Stomach (tissue), 4 donors: Measurements from ENCODE around the gene ZNF423.

ENCODE experiments used
- EP300 ChIP-seq: sonication (generic); formaldehyde crosslinking; IDR thresholded peaks from one replicate; pipeline ENCODE4 v1.6.1; 2017; ENCODE audit warnings: antibody characterized with exemption
- POLR2A ChIP-seq, 4 donors: fragments of 450-650 bp; IDR thresholded peaks; one replicate each; pipeline ENCODE4 v1.6.1; 2016; ENCODE audit warnings: antibody characterized with exemption in 4 of 4, control low read depth in 2 of 4, mild to moderate bottlenecking in 1 of 4, moderate library complexity in 1 of 4
- POLR2AphosphoS5 ChIP-seq, 3 donors: sonication (generic); formaldehyde crosslinking; IDR thresholded peaks; one replicate each; pipeline ENCODE4 v1.6.1; 2016; ENCODE audit warnings: antibody characterized with exemption in 3 of 3
- TF ChIP-seq, protein P1 (sequence below), 7 experiments: fragments of 450-650 bp in 4 of 7; fragments of 200-600 bp in 3 of 7; sonication (generic) in 3 of 7; IDR thresholded peaks; one replicate each; pipeline ENCODE4 v1.5.1; 2016 to 2019; ENCODE audit warnings: antibody characterized with exemption in 7 of 7, control low read depth in 2 of 7, mild to moderate bottlenecking in 1 of 7

DNA sequence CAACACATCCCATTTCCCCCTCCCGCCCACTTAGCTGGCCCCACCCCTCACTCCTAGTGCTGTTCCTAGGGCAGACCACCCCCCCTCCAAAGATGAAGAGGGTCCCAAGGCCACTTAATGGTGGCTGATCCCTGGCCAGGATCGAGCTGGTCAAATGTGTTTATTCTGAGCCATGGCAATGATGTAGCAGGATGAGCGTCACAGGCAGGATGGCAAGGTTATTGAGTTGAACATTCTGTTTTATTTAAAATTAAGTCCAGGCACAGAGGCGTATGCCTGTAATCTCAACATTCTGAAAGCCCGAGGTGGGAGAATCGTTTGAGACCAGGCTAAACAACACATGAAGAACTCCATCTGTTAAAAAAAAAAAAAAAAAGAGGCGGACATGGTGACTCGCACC, 12.2 kb downstream of the ZNF423 start:
- TF ChIP-seq, protein P1, sequence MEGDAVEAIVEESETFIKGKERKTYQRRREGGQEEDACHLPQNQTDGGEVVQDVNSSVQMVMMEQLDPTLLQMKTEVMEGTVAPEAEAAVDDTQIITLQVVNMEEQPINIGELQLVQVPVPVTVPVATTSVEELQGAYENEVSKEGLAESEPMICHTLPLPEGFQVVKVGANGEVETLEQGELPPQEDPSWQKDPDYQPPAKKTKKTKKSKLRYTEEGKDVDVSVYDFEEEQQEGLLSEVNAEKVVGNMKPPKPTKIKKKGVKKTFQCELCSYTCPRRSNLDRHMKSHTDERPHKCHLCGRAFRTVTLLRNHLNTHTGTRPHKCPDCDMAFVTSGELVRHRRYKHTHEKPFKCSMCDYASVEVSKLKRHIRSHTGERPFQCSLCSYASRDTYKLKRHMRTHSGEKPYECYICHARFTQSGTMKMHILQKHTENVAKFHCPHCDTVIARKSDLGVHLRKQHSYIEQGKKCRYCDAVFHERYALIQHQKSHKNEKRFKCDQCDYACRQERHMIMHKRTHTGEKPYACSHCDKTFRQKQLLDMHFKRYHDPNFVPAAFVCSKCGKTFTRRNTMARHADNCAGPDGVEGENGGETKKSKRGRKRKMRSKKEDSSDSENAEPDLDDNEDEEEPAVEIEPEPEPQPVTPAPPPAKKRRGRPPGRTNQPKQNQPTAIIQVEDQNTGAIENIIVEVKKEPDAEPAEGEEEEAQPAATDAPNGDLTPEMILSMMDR (IDR thresholded peaks at IDR 0.05), result no peak
- TF ChIP-seq POLR2AphosphoS5 (IDR thresholded peaks at IDR 0.05) (no peak), POLR2A (IDR thresholded peaks at IDR 0.05) (no peak), EP300 (no peak)
